ENCODE measurements around the gene TTC34. TPM values are rescaled to one million over a fixed set of nuclear protein-coding genes. Genes with fewer than 3 reads are reported as not detected.

TTC34 gene
- total RNA-seq, 3 donors from 2014 or later = 0.16 to 0.88 (median 0.66) TPM

GRCh38 chr1:2611621-2612437, 189.7 kb downstream of the TTC34 start:
- Histone ChIP-seq H3K27me3 (peaks cover 4 to 7% of the 10 kb centered on the region in 2 donors), H3K27ac (no peak overlapping the region), H3K9me3 (peaks cover 12 to 24% of the 10 kb centered on the region in 2 donors), H3K4me3 (no peak overlapping the region), H3K36me3 (no peaks in the 10 kb centered on the region), H3K4me1 (no peaks in the 10 kb centered on the region)
- TF ChIP-seq CTCF (IDR thresholded peaks at IDR 0.05) = no peak
- TF ChIP-seq POLR2A (IDR thresholded peaks at IDR 0.05) = no peak
- TF ChIP-seq POLR2AphosphoS5 (IDR thresholded peaks at IDR 0.05) = no peak
- no peak for DNase-seq (ENCODE audit: low spot score in 2 of 2)
- intact Hi-C loops (cut with DNase I; ENCODE audit: low total_unique reads) = no loop called here

- TF ChIP-seq CTCF (IDR thresholded peaks at IDR 0.05) = no peak
- TF ChIP-seq POLR2AphosphoS5 (IDR thresholded peaks at IDR 0.05) = no peak
- Histone ChIP-seq H3K9me3 (peaks cover 12 to 20% of the 10 kb centered on the region in 2 donors), H3K27ac (no peak overlapping the region), H3K36me3 (no peaks in the 10 kb centered on the region), H3K4me3 (peak overlapping the region in 2 of 3 donors; percentile 25 to 28), H3K4me1 (no peaks in the 10 kb centered on the region), H3K27me3 (peaks cover 4 to 7% of the 10 kb centered on the region in 2 donors)
- peak in 1 of 2 donors; percentile 50 for DNase-seq (ENCODE audit: low spot score in 2 of 2)
- intact Hi-C loops (cut with DNase I; ENCODE audit: low total_unique reads) = no loop called here
Observed at GRCh38 chr1:2611031-2611501, 190.4 kb downstream of the TTC34 start.

- Histone ChIP-seq H3K4me3 (no peak overlapping the region), H3K4me1 (no peaks in the 10 kb centered on the region), H3K27ac (no peak overlapping the region), H3K36me3 (no peaks in the 10 kb centered on the region), H3K9me3 (peaks cover 12 to 20% of the 10 kb centered on the region in 2 donors), H3K27me3 (peaks cover 4 to 10% of the 10 kb centered on the region in 2 donors)
- peak in 1 of 2 donors; percentile 34 for DNase-seq (ENCODE audit: low spot score in 2 of 2)
- intact Hi-C loops (cut with DNase I; ENCODE audit: low total_unique reads) = no loop called here
- no peak for TF ChIP-seq POLR2AphosphoS5 (IDR thresholded peaks at IDR 0.05)
- no peak for TF ChIP-seq POLR2A (IDR thresholded peaks at IDR 0.05)
- no peak for TF ChIP-seq CTCF (IDR thresholded peaks at IDR 0.05)
Observed at GRCh38 chr1:2610036-2610959, 191.2 kb downstream of the TTC34 start.

- peaks cover 11 to 20% of the 10 kb centered on the region in 2 donors for H3K9me3 ChIP-seq
- TF ChIP-seq POLR2AphosphoS5 (IDR thresholded peaks at IDR 0.05) (no peak), CTCF (IDR thresholded peaks at IDR 0.05) (no peak), POLR2A (IDR thresholded peaks at IDR 0.05) (no peak)
- intact Hi-C loops (cut with DNase I; ENCODE audit: low total_unique reads) = loop anchor here (10.0 kb wide), 1 partner anchor 555 kb away; the partner anchor contains the start of gene PRKCZ
- H3K4me3 ChIP-seq = no peak overlapping the region
- no peak overlapping the region for H3K27ac ChIP-seq
- no peaks in the 10 kb centered on the region for H3K36me3 ChIP-seq
- no peaks in the 10 kb centered on the region for H3K4me1 ChIP-seq
- no peak for DNase-seq (ENCODE audit: low spot score in 2 of 2)
- peaks cover 4 to 16% of the 10 kb centered on the region in 2 donors for H3K27me3 ChIP-seq
Observed at GRCh38 chr1:2609319-2610035, 192.0 kb downstream of the TTC34 start.
